ENCODE data around the gene TMEM222. TPM values are rescaled to one million over a fixed set of nuclear protein-coding genes. Genes with fewer than 3 reads are reported as not detected.

TMEM222 gene
- polyA plus RNA-seq, 1 donor from 2014 or later: 80.6 TPM

DNA sequence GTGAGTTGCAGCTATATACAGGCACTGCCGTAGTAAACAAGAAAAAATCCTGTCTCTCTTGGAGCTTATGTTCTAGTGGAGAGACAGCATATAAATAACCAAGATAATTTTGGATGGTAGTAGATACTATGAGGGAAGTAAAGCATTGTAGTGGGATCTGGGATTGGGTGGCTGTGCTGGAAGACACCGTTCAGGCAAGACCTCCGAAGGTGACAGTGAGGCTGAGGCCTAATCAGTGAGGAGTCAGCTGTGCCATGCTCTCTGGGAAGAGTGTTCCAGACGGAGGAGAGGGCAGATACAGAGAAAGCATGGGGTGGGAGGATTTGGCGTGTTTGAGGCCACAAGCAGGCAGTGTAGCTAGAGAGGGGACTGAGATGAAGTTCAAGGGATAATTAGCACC, 6.0 kb downstream of the TMEM222 start:
- peaks cover 39% of the 10 kb centered on the region for H3K79me2 ChIP-seq (replicated peaks; ENCODE audit: insufficient read depth, low read length)
- H3K9me3 ChIP-seq (ENCODE audit: low read length): no peaks in the 10 kb centered on the region
- H3K27me3 ChIP-seq (ENCODE audit: insufficient read depth, low read depth, low read length): no peaks in the 10 kb centered on the region
- H2AFZ ChIP-seq (ENCODE audit: low read depth, low read length): no peak overlapping the region
- no peak overlapping the region for H3K9ac ChIP-seq (ENCODE audit: low read length)
- no peaks in the 10 kb centered on the region for H4K20me1 ChIP-seq (ENCODE audit: insufficient read depth)
- no peak overlapping the region for H3K4me2 ChIP-seq (ENCODE audit: low read length)
- H3K4me3 ChIP-seq (ENCODE audit: low read length): no peak overlapping the region
- no peak for TF ChIP-seq SMC3 (conservative IDR thresholded peaks at IDR 0.05; ENCODE audit: poor library complexity)
- TF ChIP-seq POLR2AphosphoS5 (IDR thresholded peaks at IDR 0.05): no peak
- TF ChIP-seq, protein P1, sequence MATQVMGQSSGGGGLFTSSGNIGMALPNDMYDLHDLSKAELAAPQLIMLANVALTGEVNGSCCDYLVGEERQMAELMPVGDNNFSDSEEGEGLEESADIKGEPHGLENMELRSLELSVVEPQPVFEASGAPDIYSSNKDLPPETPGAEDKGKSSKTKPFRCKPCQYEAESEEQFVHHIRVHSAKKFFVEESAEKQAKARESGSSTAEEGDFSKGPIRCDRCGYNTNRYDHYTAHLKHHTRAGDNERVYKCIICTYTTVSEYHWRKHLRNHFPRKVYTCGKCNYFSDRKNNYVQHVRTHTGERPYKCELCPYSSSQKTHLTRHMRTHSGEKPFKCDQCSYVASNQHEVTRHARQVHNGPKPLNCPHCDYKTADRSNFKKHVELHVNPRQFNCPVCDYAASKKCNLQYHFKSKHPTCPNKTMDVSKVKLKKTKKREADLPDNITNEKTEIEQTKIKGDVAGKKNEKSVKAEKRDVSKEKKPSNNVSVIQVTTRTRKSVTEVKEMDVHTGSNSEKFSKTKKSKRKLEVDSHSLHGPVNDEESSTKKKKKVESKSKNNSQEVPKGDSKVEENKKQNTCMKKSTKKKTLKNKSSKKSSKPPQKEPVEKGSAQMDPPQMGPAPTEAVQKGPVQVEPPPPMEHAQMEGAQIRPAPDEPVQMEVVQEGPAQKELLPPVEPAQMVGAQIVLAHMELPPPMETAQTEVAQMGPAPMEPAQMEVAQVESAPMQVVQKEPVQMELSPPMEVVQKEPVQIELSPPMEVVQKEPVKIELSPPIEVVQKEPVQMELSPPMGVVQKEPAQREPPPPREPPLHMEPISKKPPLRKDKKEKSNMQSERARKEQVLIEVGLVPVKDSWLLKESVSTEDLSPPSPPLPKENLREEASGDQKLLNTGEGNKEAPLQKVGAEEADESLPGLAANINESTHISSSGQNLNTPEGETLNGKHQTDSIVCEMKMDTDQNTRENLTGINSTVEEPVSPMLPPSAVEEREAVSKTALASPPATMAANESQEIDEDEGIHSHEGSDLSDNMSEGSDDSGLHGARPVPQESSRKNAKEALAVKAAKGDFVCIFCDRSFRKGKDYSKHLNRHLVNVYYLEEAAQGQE (IDR thresholded peaks at IDR 0.05; ENCODE audit: borderline replicate concordance): no peak
- no peak for TF ChIP-seq MXI1 (conservative IDR thresholded peaks at IDR 0.05; ENCODE audit: poor library complexity, severe bottlenecking)
- no peak for TF ChIP-seq TAF1 (IDR thresholded peaks at IDR 0.05; ENCODE audit: low read depth)
- TF ChIP-seq RAD21 (conservative IDR thresholded peaks at IDR 0.05): no peak
- TF ChIP-seq, protein P2, sequence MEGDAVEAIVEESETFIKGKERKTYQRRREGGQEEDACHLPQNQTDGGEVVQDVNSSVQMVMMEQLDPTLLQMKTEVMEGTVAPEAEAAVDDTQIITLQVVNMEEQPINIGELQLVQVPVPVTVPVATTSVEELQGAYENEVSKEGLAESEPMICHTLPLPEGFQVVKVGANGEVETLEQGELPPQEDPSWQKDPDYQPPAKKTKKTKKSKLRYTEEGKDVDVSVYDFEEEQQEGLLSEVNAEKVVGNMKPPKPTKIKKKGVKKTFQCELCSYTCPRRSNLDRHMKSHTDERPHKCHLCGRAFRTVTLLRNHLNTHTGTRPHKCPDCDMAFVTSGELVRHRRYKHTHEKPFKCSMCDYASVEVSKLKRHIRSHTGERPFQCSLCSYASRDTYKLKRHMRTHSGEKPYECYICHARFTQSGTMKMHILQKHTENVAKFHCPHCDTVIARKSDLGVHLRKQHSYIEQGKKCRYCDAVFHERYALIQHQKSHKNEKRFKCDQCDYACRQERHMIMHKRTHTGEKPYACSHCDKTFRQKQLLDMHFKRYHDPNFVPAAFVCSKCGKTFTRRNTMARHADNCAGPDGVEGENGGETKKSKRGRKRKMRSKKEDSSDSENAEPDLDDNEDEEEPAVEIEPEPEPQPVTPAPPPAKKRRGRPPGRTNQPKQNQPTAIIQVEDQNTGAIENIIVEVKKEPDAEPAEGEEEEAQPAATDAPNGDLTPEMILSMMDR (IDR thresholded peaks at IDR 0.05; ENCODE audit: poor library complexity, severe bottlenecking): no peak
- no peak for TF ChIP-seq EZH2 (IDR thresholded peaks at IDR 0.05; ENCODE audit: borderline replicate concordance, insufficient read depth, low read length, poor library complexity, severe bottlenecking)
- TF ChIP-seq EP300 (conservative IDR thresholded peaks at IDR 0.05; ENCODE audit: poor library complexity, severe bottlenecking): no peak
- H3K27ac ChIP-seq (ENCODE audit: low read length): no peak overlapping the region
- no peaks in the 10 kb centered on the region for H3K9me2 ChIP-seq (ENCODE audit: insufficient read depth, low read length)
- no peaks in the 10 kb centered on the region for H3F3A ChIP-seq (ENCODE audit: insufficient read depth, low read length, poor library complexity, severe bottlenecking)
- H3K36me3 ChIP-seq (ENCODE audit: insufficient read depth, low read length): no peaks in the 10 kb centered on the region

GRCh38 chr1:27330786-27331185, 8.8 kb downstream of the TMEM222 start:
- Histone ChIP-seq H3K4me2 (ENCODE audit: low read length) (no peak overlapping the region), H3K27ac (ENCODE audit: low read length) (no peak overlapping the region), H3K27me3 (ENCODE audit: insufficient read depth, low read depth, low read length) (no peaks in the 10 kb centered on the region), H3K9ac (ENCODE audit: low read length) (no peak overlapping the region), H2AFZ (ENCODE audit: low read depth, low read length) (no peak overlapping the region), H3K9me3 (ENCODE audit: low read length) (no peaks in the 10 kb centered on the region), H3F3A (ENCODE audit: insufficient read depth, low read length, poor library complexity, severe bottlenecking) (no peaks in the 10 kb centered on the region), H3K4me3 (ENCODE audit: low read length) (no peak overlapping the region), H3K79me2 (replicated peaks; ENCODE audit: insufficient read depth, low read length) (peaks cover 22% of the 10 kb centered on the region), H4K20me1 (ENCODE audit: insufficient read depth) (no peaks in the 10 kb centered on the region), H3K9me2 (ENCODE audit: insufficient read depth, low read length) (no peaks in the 10 kb centered on the region), H3K36me3 (ENCODE audit: insufficient read depth, low read length) (no peaks in the 10 kb centered on the region)
- no peak for TF ChIP-seq SMC3 (conservative IDR thresholded peaks at IDR 0.05; ENCODE audit: poor library complexity)
- TF ChIP-seq, protein P1 (IDR thresholded peaks at IDR 0.05; ENCODE audit: borderline replicate concordance): no peak
